GM12891 (cell line): ENCODE results near the gene CFAP410.

ENCODE experiments used
- POLR2A ChIP-seq: IDR thresholded peaks from 2 replicates; pipeline ENCODE4 v1.6.1; 2011; ENCODE audit warnings: low read depth, low read length, control low read depth
- POLR2AphosphoS5 ChIP-seq: IDR thresholded peaks from 2 replicates; pipeline ENCODE4 v1.6.1; 2011; ENCODE audit warnings: low read depth, low read length, control low read depth
- SPI1 ChIP-seq: IDR thresholded peaks from 2 replicates; pipeline ENCODE4 v1.6.1; 2011; ENCODE audit warnings: low read depth, low read length, control low read depth
- TAF1 ChIP-seq: IDR thresholded peaks from 2 replicates; pipeline ENCODE4 v1.6.1; 2011; ENCODE audit warnings: low read depth, low read length, control low read depth

DNA sequence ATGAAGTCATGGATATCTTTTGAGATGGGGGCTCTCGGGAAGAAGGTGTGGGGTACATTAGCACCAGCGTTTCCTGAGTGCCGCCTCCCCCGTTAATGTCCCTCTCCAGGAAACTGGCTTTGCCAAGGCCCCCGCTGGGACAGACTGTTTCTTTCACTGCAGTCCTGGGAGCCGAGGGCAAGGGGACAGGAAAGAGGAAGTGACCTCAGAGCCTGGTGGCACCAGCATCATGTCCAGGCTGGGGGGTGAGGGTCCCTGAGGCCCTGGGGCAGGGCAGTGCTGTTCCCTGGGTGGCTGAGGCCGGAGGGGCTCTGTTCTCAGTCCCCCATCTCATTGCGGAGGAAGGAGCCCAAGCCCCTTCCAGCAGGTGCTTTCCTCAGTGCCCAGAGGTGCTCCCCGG, 33.5 kb downstream of the CFAP410 start:
- TF ChIP-seq POLR2A: no peak
- TF ChIP-seq SPI1: peak; percentile 43
- TF ChIP-seq POLR2AphosphoS5: no peak
- no peak for TF ChIP-seq TAF1
